Fibroblast of villous mesenchyme (primary cell): Measurements from ENCODE around the gene PRLR. TPM values are rescaled to one million over a fixed set of nuclear protein-coding genes. Genes with fewer than 3 reads are reported as not detected.

ENCODE experiments used
- DNase-seq: peaks from one replicate; pipeline ENCODE4 v3.0.0-alpha.2; 2010; ENCODE audit warnings: low read depth
- H3K4me3 ChIP-seq: 2 replicates; pipeline ENCODE4 v1.5.1; 2011; ENCODE audit warnings: low read depth, mild to moderate bottlenecking, low read length
- total RNA-seq: library from RNA; depleted of rRNA; stranded (reverse); fragments of >200 nt; gene quantifications from 2 replicates; pipeline ENCODE4 v1.2.3, GENCODE V29; 2012
- TF ChIP-seq, protein P1 (sequence below): IDR thresholded peaks from 2 replicates; pipeline ENCODE4 v1.5.1; 2012; ENCODE audit warnings: low read depth, mild to moderate bottlenecking, low read length; ENCODE audit not compliant: insufficient read depth

PRLR gene
- total RNA-seq, 1 donor = 3.5 TPM

GRCh38 chr5:35227720-35228119 is 2.6 kb downstream of the PRLR start:
- no peak for DNase-seq
- TF ChIP-seq, protein P1, sequence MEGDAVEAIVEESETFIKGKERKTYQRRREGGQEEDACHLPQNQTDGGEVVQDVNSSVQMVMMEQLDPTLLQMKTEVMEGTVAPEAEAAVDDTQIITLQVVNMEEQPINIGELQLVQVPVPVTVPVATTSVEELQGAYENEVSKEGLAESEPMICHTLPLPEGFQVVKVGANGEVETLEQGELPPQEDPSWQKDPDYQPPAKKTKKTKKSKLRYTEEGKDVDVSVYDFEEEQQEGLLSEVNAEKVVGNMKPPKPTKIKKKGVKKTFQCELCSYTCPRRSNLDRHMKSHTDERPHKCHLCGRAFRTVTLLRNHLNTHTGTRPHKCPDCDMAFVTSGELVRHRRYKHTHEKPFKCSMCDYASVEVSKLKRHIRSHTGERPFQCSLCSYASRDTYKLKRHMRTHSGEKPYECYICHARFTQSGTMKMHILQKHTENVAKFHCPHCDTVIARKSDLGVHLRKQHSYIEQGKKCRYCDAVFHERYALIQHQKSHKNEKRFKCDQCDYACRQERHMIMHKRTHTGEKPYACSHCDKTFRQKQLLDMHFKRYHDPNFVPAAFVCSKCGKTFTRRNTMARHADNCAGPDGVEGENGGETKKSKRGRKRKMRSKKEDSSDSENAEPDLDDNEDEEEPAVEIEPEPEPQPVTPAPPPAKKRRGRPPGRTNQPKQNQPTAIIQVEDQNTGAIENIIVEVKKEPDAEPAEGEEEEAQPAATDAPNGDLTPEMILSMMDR = no peak
- peak overlapping the region; percentile 7 for H3K4me3 ChIP-seq

GRCh38 chr5:35223787-35224395 is 6.4 kb downstream of the PRLR start:
- TF ChIP-seq, protein P1 = no peak
- no peak overlapping the region for H3K4me3 ChIP-seq
- peak; percentile 79 for DNase-seq

DNA sequence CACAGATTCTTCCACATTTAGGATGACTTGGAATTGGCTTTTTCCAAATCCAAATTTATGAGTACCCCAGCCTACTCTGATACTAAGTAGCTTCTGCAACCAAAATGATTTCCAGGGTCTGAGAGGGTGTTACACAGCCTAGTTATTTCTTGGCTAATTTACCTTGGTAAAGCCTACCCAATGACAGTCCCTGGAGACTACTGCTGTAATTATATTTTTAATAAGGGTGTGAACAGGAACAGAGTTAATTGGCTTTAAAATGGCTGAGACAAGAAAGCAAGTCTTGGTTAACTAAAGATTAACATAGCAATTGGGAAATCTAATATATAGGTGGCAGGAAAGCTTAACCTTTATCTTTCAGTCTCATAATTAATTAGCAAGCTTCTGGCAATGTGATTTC is 9.3 kb downstream of the PRLR start:
- no peak overlapping the region for H3K4me3 ChIP-seq
- no peak for DNase-seq
- TF ChIP-seq, protein P1 = no peak

- TF ChIP-seq, protein P1 = no peak
- no peak overlapping the region for H3K4me3 ChIP-seq
- no peak for DNase-seq
Measured at GRCh38 chr5:35218981-35219380, 11.3 kb downstream of the PRLR start.

GRCh38 chr5:35214051-35214450 is 16.2 kb downstream of the PRLR start:
- no peak for DNase-seq
- H3K4me3 ChIP-seq = no peak overlapping the region
- TF ChIP-seq, protein P1 = no peak

GRCh38 chr5:35213608-35214007 is 16.7 kb downstream of the PRLR start:
- no peak overlapping the region for H3K4me3 ChIP-seq
- TF ChIP-seq, protein P1 = no peak
- DNase-seq = no peak
